SJCRH30 (cell line): ENCODE results near the gene VWA5B1. TPM values are rescaled to one million over a fixed set of nuclear protein-coding genes. Genes with fewer than 3 reads are reported as not detected.

Experiments used
- DNase-seq, 2 experiments: peaks; one replicate each; pipeline ENCODE4 v3.0.0-alpha.2; 2015 to 2020
- H3K27ac ChIP-seq: fragments of 250-450 bp; sonication (Bioruptor Pico); 2 replicates; pipeline ENCODE4 v1.5.1; 2020; ENCODE audit warnings: mild to moderate bottlenecking, moderate library complexity
- H3K27me3 ChIP-seq: fragments of 250-450 bp; sonication (Bioruptor Pico); 2 replicates; pipeline ENCODE4 v1.5.1; 2020; ENCODE audit warnings: mild to moderate bottlenecking, moderate library complexity
- H3K36me3 ChIP-seq: fragments of 250-450 bp; sonication (Bioruptor Pico); 2 replicates; pipeline ENCODE4 v1.5.1; 2020; ENCODE audit warnings: mild to moderate bottlenecking, moderate library complexity
- H3K4me1 ChIP-seq: fragments of 250-450 bp; sonication (Bioruptor Pico); 2 replicates; pipeline ENCODE4 v1.5.1; 2020; ENCODE audit warnings: mild to moderate bottlenecking, moderate library complexity
- H3K4me3 ChIP-seq: fragments of 250-450 bp; sonication (Bioruptor Pico); 2 replicates; pipeline ENCODE4 v1.5.1; 2020; ENCODE audit warnings: mild to moderate bottlenecking, moderate library complexity
- H3K9me3 ChIP-seq: fragments of 250-450 bp; sonication (Bioruptor Pico); replicated peaks from 2 replicates; pipeline ENCODE4 v1.5.1; 2020; ENCODE audit warnings: mild to moderate bottlenecking, moderate library complexity
- total RNA-seq: library from RNA; depleted of rRNA; stranded (reverse); fragments of >200 nt; shearing (Covaris generic); gene quantifications from 2 replicates; pipeline ENCODE4 v1.2.3, GENCODE V29; 2014; rRNA removed

Gene VWA5B1
- total RNA-seq, 1 experiment from 2014 or later, result not detected

DNA sequence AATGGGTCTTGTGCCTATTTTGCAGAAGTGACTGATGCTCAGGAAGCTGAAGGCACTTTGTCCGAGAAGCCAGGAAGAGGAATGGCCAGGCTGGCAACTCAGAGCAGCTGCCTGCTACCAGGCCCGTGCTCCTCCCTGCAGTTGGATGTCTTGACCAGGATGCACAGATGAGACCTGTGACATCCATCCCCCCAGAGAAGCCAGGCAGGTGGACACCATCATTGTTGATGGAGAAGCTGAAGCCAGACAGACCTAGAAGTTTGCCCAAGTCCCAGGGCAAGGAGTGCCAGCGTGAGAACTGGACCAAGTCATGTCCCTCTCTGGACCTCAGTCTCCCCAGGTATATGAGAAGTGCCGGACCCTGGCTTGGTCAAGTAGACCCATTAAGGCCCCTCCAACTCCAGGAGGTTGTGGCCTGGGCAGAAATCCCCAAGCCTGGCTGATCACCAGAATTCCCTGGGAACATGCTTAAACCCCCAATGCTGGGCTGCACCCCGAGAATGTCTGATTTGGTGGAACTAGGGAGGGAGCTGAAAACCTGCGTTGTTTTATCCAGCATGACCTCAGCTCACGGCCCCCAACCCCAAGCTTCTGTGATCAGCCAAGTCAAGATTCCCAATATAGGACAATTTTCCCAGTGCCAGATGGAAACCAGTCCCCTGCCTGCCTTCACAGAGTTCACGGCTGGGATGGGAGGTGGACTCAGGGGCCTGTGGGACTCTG is 112.9 kb downstream of the VWA5B1 start:
- no peak for DNase-seq
- Histone ChIP-seq H3K27ac (no peak overlapping the region), H3K4me3 (no peak overlapping the region), H3K36me3 (no peaks in the 10 kb centered on the region), H3K4me1 (no peaks in the 10 kb centered on the region), H3K9me3 (no peaks in the 10 kb centered on the region), H3K27me3 (peaks cover 21% of the 10 kb centered on the region; the same call in 1 of the 2 replicates)

DNA sequence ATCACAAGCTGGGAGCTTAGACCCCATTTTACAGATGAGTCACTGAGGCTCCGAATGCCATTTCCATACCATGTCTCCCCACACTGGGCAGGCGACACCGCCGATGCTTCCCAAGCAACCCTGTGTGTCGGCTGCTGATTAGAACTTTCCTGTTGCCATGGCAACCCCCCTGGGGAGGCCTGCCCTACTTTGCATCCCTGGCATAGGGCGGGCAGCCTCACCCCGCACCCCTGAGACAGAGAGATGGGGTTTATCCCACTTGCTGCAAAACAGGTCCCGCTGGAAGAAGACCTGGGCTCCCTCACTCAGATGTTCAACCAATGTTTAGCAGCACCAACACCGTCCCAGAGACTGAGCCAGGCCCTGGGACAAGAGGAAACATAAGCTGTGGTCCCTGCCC is 113.8 kb downstream of the VWA5B1 start:
- no peak for DNase-seq
- Histone ChIP-seq H3K27ac (no peak overlapping the region), H3K36me3 (no peaks in the 10 kb centered on the region), H3K27me3 (peaks cover 21% of the 10 kb centered on the region; the same call in 1 of the 2 replicates), H3K4me3 (no peak overlapping the region), H3K9me3 (no peaks in the 10 kb centered on the region), H3K4me1 (no peaks in the 10 kb centered on the region)

Other genes with a start within 250 kb of the VWA5B1 start
- 0.46 and 0.51 TPM in 2 replicates for gene PLA2G5, start 220.7 kb upstream of the VWA5B1 start, total RNA-seq
- gene PLA2G2D, start 171.3 kb upstream of the VWA5B1 start, total RNA-seq, result not detected in 2 replicates
- gene PLA2G2F, start 151.6 kb upstream of the VWA5B1 start, total RNA-seq, result not detected in 2 replicates
- gene UBXN10, start 104.8 kb upstream of the VWA5B1 start, total RNA-seq, result not detected in 2 replicates
- gene PLA2G2C, start 104.4 kb upstream of the VWA5B1 start, total RNA-seq, result not detected in 2 replicates
- gene CAMK2N1, start 195.3 kb downstream of the VWA5B1 start, total RNA-seq, result 4.7 and 6.2 TPM in 2 replicates
- gene MUL1, start 217.3 kb downstream of the VWA5B1 start, total RNA-seq, result 26.7 and 28.8 TPM in 2 replicates